NCI-H524 treated with DMSO at 0.1 percent for 48 hours (cell line): ENCODE results near the gene SEMA4D.
"Not testable (repeated sequence)": the region's sequence is repeated elsewhere in the genome, so short reads cannot be mapped to it uniquely, and the experiment has no call there.

Experiments
- DNase-seq: peaks from one replicate; lab custom pipeline; 2025; lab: John Stamatoyannopoulos, UW

SEMA4D gene

DNA sequence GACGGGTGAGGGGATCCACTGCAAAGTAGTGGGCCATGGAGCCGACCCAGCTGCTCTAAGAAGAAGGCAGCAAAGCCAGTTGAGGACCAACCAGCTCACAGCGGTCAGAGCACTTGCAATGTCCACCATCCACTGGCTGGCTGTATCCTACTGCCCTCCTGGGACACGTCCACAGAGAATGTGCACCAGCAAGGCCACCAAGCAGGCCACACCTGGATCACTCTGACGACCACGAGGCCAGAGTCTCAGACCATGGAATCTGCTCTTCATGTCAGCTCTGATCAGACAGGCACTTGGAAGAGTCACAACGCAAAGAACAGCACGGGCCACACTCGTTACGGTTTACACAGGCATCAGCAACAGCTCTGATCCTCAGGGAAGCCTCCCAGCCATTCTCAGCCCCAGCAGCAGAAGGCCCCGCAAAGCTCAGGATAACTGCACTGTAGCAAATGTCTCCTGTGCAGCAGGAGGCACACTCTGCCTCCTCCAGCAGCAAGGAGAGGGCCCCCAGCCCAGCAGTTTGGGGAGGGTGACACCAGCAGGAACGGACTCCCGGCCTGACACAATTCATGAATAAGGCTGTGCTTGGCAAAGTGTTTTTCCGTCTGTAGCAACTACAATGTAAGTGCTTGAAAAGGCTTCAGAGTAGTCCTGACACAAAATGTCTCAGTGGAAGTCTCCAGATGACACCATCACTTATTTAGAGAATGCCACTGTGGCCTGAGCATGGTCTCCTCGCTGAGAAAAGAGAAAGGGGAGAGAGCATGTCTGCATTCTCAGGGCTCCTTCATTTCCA, 15.7 kb downstream of the SEMA4D start:
- DNase-seq, result no peak

- no peak for DNase-seq
Observed at GRCh38 chr9:89481538-89481915, 16.4 kb downstream of the SEMA4D start.

DNA sequence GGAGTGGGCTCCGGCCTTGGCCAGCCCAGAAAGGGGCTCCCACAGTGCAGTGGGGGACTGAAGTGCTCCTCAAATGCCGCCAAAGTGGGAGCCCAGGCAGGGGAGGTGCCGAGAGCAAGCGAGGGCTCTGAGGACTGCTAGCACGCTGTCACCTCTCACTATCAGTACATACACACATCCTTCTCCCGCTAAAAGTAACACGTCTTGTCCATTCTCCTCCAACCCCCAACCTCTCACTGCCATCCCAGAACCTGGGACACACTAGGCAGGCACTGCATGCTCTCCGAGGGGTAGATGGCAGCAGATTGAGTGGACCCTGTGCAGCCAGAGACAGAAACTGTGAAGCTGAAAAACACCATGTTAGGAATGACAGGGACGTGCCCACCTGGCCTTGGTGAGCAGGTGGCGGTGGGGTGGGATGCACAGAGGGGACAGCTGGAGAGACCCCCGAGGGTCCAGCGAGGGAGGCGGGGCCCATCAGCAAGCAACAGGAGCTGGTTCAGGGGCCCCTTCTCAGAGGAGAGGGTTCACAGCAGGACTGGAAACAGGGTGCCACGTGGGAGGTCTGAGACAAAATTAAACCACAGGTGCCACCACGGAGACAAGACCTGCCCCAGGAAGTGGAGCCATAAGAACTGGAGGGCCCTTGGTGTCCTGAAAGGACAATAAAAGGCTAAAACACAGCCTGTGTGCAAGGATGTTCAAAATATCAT, 16.9 kb downstream of the SEMA4D start:
- no peak for DNase-seq

GRCh38 chr9:89480372-89480771, 17.5 kb downstream of the SEMA4D start:
- DNase-seq, result not testable (repeated sequence)

- DNase-seq, result not testable (repeated sequence)
Observed at GRCh38 chr9:89479669-89480011, 18.3 kb downstream of the SEMA4D start.

- DNase-seq, result no peak
Observed at GRCh38 chr9:89478821-89479668, 18.9 kb downstream of the SEMA4D start.

DNA sequence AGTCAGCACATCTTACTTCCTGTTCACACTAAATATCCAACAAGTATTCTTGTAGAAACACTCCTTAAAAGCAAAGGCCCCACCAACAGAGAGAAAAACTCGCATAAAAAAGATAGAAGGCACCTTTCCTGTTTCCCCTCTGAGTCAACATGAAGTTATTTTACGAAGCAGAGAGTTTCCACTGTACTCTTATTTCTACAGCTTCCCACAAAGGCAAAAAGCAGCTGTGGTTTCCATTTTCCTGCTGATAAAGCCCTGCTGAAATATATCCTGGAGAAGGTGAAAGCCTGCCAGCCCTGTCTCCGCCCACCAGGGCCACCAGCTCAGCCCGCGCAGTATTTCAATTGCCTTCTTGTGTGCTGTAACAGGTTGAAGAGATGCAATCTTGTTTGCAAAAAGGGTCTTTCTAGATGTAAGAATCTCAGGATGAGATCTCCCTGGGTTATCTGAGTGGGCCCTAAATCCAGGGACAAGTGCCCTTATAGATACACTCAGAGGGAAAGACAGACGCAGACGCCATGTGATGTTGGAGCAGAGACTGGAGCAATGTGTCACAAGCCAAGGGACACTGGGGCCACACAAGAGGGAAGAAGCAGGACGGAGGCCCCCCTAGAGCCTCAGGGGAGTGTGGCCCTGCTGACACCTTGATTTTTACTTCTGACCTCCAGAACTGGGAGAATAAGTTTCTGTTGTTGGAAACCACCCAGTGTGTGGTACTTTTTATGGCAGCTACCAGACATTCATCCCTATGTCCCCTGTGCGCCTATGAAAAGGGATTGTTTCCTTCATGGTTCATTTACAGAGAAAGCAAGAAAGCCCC, 19.9 kb downstream of the SEMA4D start:
- no peak for DNase-seq

DNA sequence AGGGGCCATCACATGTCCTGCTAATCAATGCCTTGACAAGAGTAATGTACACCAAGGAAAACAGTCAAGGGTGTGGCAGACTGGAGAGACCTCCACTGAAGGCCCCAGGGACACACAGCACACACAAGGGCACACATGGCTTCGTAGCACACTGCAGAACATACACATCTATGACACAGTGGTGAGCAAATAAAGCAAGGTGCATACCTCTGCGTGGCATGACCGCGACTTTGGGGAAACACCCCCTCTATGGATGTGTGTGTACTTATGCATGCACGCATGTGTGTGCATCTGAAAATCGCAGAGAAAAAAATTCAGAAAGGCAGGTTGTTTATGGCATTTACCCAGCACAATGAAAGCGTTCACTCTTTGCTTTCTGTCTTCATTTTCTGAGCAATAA, 20.5 kb downstream of the SEMA4D start:
- DNase-seq, result no peak

- DNase-seq, result no peak
Observed at GRCh38 chr9:89476546-89476945, 21.4 kb downstream of the SEMA4D start.

GRCh38 chr9:89475891-89476440, 21.9 kb downstream of the SEMA4D start:
- no peak for DNase-seq

GRCh38 chr9:89474939-89475338, 23.0 kb downstream of the SEMA4D start:
- DNase-seq, result no peak

- no peak for DNase-seq
Observed at GRCh38 chr9:89473762-89474469, 24.0 kb downstream of the SEMA4D start.

- not testable (repeated sequence) for DNase-seq
Observed at GRCh38 chr9:89471796-89472320, 26.1 kb downstream of the SEMA4D start.

GRCh38 chr9:89471390-89471789, 26.5 kb downstream of the SEMA4D start:
- no peak for DNase-seq

DNA sequence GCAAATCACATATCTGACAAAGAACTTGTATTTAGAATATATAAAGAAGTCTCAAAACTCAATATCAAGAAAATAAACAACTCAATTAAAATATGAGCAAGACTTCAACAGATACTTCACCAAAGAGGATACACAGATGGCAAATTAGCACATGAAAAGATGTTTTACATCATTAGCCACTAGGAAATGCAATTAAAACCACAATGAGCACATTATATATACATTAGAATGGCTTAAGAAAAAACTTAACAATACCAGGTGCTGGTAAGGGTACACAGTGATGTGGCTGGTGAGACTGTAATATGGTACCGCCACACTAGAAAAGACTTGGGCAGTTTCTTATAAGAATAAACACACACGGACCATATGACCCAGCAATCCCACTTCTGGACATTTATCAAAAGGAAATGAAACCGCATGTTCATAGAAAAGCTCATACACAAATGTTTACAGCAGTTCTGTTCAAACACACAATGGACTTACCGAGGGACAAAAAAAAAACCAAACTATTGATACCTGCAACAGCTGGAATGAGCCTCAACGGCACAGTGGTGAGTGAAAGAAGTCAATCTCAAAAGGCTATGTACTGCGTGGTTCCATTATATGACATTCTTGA, 27.6 kb downstream of the SEMA4D start:
- DNase-seq, result no peak

GRCh38 chr9:89469003-89469402, 28.9 kb downstream of the SEMA4D start:
- DNase-seq, result no peak

GRCh38 chr9:89468281-89468960, 29.5 kb downstream of the SEMA4D start:
- DNase-seq, result no peak

DNA sequence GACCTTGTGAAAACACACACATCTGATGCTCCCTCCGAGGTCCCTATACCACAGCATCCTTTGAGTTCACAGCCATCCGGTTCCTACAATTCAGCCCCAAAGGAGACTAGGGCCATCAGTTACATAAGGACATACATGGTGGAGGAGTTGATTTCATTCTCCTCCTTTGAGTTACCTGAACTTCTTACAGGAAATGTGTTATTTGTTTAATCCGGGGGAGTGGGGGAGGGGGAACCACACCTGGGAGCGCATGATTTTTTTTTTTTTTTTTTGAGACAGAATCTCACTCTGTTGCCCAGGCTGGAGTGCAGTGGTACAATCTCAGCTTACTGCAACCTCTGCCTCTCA, 30.7 kb downstream of the SEMA4D start:
- DNase-seq, result no peak

DNA sequence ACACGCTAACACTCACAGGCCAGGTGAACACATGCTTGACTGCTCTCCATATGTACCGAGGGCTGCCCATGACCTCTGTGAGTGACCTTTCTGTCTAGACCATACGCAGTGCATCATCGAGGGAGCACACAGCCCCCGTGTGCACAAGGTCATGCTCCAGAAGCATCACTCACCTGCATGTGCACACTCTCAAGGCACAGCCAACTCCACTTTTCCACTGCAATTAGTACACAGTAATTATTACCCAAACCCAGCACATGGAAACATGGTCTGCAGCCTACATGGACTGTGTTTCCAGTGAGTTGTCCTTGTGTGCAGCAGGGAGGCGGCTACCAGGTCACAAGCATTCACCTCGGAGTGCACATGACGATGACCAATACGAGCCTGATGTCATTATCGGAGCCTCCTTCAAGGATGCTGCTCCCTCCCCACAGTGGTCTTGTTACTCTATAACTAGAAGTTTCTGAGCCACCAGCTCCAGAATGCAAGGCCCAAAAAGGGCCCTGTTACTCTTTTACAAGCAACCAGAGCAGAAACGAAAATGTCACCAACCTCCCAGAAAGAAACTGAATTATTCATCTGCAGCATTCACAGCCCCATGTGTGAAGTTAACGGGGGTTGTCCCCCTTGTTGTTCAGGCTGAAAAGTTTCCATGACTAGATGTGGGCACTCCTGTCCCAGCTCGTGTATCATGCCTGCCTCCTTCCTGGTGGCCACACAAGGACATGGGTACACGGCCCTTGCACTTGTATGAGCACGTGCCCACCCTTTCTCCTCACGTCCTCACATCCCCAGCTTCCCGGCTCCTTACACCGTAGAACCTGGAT, 31.2 kb downstream of the SEMA4D start:
- no peak for DNase-seq
